VCaP (cell line): ENCODE data around the gene SMNDC1.

Experiments used
- H3K27ac ChIP-seq: fragments of 450-650 bp; 2 replicates; pipeline ENCODE4 v1.5.1; 2017
- TF ChIP-seq, protein P1 (sequence below): fragments of 450-650 bp; conservative IDR thresholded peaks from 2 replicates; pipeline ENCODE4 v1.5.1; 2017; ENCODE audit warnings: mild to moderate bottlenecking, moderate library complexity

The SMNDC1 gene

DNA sequence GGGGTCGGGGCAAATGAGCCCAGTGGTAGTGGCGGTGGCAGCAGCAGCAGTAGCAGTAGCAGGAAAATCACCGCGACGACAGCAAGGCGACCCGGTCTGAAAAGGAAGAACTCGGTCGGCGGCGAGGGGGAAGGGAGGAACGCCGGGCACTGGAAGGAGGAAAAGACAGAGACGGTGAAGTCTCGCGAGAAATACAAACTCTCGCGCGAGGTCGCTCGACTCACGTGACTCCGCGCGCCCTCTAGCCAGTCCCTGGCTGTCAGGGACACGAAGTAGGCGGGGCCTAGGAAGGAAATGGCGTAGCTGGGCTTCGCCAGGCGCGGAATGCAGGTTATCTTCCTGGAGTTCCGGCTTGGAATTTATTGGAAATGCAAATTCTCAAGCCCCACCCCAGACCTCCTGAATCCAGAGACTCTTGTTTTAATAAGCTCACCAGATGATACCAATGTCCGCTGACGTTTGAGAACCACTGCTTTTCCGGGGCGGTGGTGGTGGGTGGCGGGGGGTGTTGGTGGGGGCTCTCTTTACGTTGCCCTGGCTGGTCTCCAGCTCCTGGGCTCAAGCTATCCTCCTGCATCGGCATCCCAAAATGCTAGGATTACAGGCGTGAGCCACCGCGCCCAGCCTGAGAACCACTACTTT lies at the start of gene SMNDC1:
Gene SMNDC1, minus strand, starts transcription at position 141 of the 642 bp plus-strand sequence. CDS start 1,333 bp downstream, outside the sequence.
- TF ChIP-seq, protein P1, sequence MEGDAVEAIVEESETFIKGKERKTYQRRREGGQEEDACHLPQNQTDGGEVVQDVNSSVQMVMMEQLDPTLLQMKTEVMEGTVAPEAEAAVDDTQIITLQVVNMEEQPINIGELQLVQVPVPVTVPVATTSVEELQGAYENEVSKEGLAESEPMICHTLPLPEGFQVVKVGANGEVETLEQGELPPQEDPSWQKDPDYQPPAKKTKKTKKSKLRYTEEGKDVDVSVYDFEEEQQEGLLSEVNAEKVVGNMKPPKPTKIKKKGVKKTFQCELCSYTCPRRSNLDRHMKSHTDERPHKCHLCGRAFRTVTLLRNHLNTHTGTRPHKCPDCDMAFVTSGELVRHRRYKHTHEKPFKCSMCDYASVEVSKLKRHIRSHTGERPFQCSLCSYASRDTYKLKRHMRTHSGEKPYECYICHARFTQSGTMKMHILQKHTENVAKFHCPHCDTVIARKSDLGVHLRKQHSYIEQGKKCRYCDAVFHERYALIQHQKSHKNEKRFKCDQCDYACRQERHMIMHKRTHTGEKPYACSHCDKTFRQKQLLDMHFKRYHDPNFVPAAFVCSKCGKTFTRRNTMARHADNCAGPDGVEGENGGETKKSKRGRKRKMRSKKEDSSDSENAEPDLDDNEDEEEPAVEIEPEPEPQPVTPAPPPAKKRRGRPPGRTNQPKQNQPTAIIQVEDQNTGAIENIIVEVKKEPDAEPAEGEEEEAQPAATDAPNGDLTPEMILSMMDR, result no peak
- H3K27ac ChIP-seq, result peak within 1 kb of the TSS; percentile 96

DNA sequence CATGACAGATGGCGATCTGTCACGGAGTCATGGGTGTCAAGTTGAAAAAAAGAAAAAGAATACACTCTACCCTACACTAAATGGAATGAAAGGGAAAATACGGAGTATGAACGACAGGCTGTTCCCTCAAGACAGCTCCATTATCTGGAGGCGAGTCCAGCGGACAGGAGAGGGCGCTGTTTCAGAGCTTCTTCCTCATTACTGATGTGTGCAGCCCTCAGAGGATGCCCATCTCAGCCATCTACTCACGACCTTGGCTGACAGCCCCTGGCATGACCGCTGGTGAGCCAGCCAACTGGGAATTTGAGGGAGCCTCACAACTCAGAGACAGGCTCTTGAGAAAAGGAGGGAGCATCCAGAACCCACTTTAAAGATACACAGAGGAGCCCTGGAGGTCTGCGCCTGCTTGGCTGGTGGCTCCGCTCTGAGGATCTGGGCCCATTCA lies 49.6 kb upstream of the SMNDC1 start:
- TF ChIP-seq, protein P1, result peak; percentile 69
- no peak overlapping the region for H3K27ac ChIP-seq

DNA sequence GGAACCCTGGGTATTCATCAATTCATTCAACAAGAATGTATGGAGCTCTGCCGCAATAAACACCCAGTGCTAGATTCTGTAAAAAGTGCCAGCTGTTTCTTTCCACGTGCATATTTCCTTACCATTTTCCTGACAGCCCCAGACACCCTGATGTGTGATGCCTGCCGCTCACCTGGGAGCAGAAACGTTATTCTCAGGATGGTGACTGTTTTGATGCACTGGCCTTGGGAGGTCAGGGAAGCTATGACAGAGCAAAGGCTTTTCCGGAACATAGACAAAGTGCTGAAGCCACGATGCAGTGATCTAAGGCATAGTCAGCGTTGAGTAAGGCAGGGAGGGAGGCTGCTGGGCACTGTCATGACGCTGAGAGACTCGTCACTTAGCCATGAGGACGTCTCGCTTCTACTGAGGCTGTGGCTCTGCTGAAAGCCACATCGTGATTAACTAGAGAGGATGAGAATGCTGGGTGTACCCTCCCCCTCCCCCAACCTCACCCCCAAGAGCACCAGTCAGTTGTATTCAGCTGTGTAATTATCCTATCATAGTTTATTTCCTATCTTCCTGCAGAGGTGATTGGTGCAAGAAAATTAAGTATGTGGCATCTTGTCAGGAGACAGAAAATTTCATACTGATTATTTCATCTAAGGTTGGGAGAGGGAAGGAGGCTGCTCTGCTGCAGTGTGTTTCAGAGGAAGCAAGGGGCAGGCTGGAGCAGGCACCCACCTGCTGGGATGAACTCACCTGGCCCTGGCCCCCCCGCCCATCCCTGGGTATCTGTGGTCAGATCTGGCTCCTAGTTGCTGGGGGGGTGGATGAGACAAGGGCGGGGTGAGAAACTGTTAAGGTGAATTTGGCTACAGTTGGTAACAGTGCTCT lies 48.8 kb upstream of the SMNDC1 start:
- TF ChIP-seq, protein P1, result no peak
- no peak overlapping the region for H3K27ac ChIP-seq

DNA sequence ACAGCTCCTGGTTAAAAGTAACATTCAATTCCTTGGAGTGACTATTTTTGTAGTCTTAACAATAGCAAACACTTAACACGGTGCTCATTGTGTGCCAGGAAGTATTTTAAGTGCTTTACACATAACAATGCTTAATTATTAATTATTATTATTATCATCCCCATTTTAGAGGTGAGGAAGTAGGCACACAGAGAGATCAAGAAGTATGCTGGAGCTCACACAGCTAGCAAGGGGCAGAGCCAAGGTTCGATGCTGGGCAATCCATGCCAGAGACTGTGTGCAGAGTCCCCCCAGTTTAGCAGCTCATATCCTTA lies 48.2 kb upstream of the SMNDC1 start:
- H3K27ac ChIP-seq, result no peak overlapping the region
- TF ChIP-seq, protein P1, result no peak

DNA sequence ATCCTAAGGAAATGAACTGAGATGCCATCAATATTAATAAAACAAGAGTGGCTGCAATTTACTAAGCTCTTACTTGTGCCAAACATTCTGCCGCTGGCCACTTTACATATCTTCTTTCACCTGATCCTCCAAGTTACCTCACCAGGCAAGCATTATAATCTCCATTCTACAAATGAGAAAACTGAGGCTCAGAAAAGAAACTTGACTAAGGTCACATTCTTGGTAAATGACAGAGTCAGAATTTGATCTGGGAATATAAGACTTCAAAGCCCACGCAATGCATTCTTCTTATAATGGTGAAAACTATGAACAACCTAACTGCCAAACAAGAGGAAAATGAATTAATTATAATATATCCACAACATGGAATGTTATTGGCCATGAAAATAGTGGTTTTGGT lies 46.1 kb upstream of the SMNDC1 start:
- no peak overlapping the region for H3K27ac ChIP-seq
- TF ChIP-seq, protein P1, result no peak

DNA sequence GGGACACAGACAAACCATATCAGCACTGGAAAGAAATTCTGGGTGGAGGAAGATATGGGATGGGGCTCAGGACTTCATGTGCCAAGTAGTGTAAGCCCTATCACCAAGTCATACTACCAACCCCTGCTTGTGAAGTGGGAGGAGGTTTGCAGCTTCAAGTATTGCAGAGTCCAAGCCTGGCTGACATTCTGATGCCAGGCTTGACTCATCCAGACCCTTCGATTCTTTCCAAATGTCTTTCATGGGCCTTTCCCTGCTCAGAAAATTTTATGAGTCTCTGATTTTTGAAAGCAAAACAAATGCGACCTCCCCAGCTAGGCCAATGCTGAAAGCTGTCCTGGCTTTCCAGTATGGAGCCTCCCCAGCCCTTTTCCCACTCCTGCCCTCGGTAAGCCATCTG lies 45.1 kb upstream of the SMNDC1 start:
- H3K27ac ChIP-seq, result no peak overlapping the region
- TF ChIP-seq, protein P1, result no peak

DNA sequence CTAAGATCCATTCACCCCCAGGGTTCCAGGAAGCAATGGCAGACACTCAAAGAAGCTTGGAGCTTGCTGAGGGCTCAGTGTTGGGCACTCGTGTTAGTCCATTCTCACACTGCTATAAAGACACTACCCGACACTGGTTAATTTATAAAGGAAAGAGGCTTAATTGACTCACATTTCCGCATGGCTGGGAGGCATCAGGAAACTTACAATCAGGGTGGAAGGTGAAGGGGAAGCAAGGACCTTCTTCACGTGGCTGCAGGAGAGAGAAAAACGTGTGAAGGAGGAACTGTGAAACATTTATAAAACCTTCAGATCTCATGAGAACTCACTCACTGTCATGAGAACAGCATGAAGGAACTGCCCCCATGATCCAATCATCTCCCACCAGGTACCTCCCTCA lies 44.7 kb upstream of the SMNDC1 start:
- H3K27ac ChIP-seq, result no peak overlapping the region
- TF ChIP-seq, protein P1, result no peak
